ENCODE results near the gene KLHL7.

KLHL7 gene

GRCh38 chr7:23105086-23105643, 420 bp upstream of the KLHL7 start:
- no peak for TF ChIP-seq Cebpa-rat (IDR thresholded peaks at IDR 0.05)
- H3K4me1 ChIP-seq: peaks cover 19 to 29% (median 26%) of the 10 kb centered on the region in 10 experiments
- H3K4me2 ChIP-seq: peak overlapping the region; percentile 65 to 92 (median 87)
- H3K36me3 ChIP-seq: peaks cover 0 to 14% (median 5%) of the 10 kb centered on the region in 11 experiments; a peak in 11 of 22 replicates
- peak overlapping the region; percentile 80 to 94 (median 86) for H3K9ac ChIP-seq
- peak overlapping the region; percentile 77 to 95 (median 86) for H3K4me3 ChIP-seq
- peaks cover 8 to 19% (median 13%) of the 10 kb centered on the region in 11 experiments for H3K9me3 ChIP-seq (replicated peaks in 1 of 11)
- peaks cover 0 to 34% (median 13%) of the 10 kb centered on the region in 11 experiments; a peak in 9 of 22 replicates for H4K20me1 ChIP-seq
- no peaks in the 10 kb centered on the region for H3K27me3 ChIP-seq
- H3K27ac ChIP-seq: peak overlapping the region; percentile 18 to 91 (median 85); a peak in 20 of 22 replicates

GRCh38 chr7:23106057-23106822, 655 bp downstream of the KLHL7 start:
- Histone ChIP-seq H3K4me3 (peak overlapping the region; percentile 77 to 95 (median 86)), H3K27me3 (no peaks in the 10 kb centered on the region), H3K36me3 (peaks cover 0 to 14% (median 5%) of the 10 kb centered on the region in 11 experiments; a peak in 11 of 22 replicates), H3K27ac (peak overlapping the region; percentile 51 to 91 (median 85)), H3K9me3 (replicated peaks in 1 of 11) (peaks cover 8 to 19% (median 13%) of the 10 kb centered on the region in 11 experiments), H3K9ac (peak overlapping the region; percentile 80 to 94 (median 86)), H3K4me1 (peaks cover 19 to 29% (median 26%) of the 10 kb centered on the region in 10 experiments), H4K20me1 (peaks cover 0 to 40% (median 13%) of the 10 kb centered on the region in 11 experiments; a peak in 9 of 22 replicates), H3K4me2 (peak overlapping the region; percentile 82 to 95 (median 88))
- TF ChIP-seq Cebpa-rat (IDR thresholded peaks at IDR 0.05): peak in 6 of 11 experiments; percentile 19 to 72 (median 42); a peak in 4 of 22 replicates

GRCh38 chr7:23106823-23107663, 1.5 kb downstream of the KLHL7 start:
- no peak for TF ChIP-seq Cebpa-rat (IDR thresholded peaks at IDR 0.05)
- H3K9me3 ChIP-seq (replicated peaks in 1 of 11): peaks cover 5 to 12% (median 9%) of the 10 kb centered on the region in 11 experiments
- H3K4me2 ChIP-seq: peak overlapping the region; percentile 82 to 95 (median 88)
- no peaks in the 10 kb centered on the region for H3K27me3 ChIP-seq
- H4K20me1 ChIP-seq: peaks cover 0 to 45% (median 13%) of the 10 kb centered on the region in 11 experiments; a peak in 9 of 22 replicates
- peak overlapping the region; percentile 77 to 95 (median 86) for H3K4me3 ChIP-seq
- H3K4me1 ChIP-seq: peaks cover 19 to 29% (median 26%) of the 10 kb centered on the region in 10 experiments
- peaks cover 0 to 11% (median 4%) of the 10 kb centered on the region in 11 experiments; a peak in 11 of 22 replicates for H3K36me3 ChIP-seq
- peak overlapping the region in 10 of 11 experiments; percentile 71 to 91 (median 86); a peak in 20 of 22 replicates for H3K27ac ChIP-seq
- H3K9ac ChIP-seq: peak overlapping the region; percentile 80 to 94 (median 86)

GRCh38 chr7:23107781-23108180, 2.2 kb downstream of the KLHL7 start:
- Histone ChIP-seq H3K4me2 (peak overlapping the region; percentile 82 to 95 (median 88)), H3K27me3 (no peaks in the 10 kb centered on the region), H4K20me1 (peaks cover 0 to 45% (median 13%) of the 10 kb centered on the region in 11 experiments; a peak in 9 of 22 replicates), H3K27ac (0 out of 22 replicates have a peak overlapping the region, but pooled peaks of 1 of the 11 experiments have one; percentile 85), H3K36me3 (peaks cover 0 to 6% (median 0%) of the 10 kb centered on the region in 11 experiments; a peak in 5 of 22 replicates), H3K9me3 (replicated peaks in 1 of 11) (peaks cover 0 to 5% (median 1%) of the 10 kb centered on the region in 11 experiments; a peak in 10 of 22 replicates), H3K4me3 (peak overlapping the region; percentile 77 to 95 (median 86); a peak in 15 of 20 replicates), H3K4me1 (peaks cover 19 to 29% (median 26%) of the 10 kb centered on the region in 10 experiments), H3K9ac (peak overlapping the region in 10 of 11 experiments; percentile 80 to 94 (median 87); a peak in 16 of 22 replicates)
- no peak for TF ChIP-seq Cebpa-rat (IDR thresholded peaks at IDR 0.05)

GRCh38 chr7:23108995-23109394, 3.4 kb downstream of the KLHL7 start:
- TF ChIP-seq Cebpa-rat (IDR thresholded peaks at IDR 0.05): no peak
- H3K36me3 ChIP-seq: peaks cover 0 to 6% (median 0%) of the 10 kb centered on the region in 11 experiments; a peak in 2 of 22 replicates
- no peaks in the 10 kb centered on the region for H3K27me3 ChIP-seq
- peak overlapping the region in 3 of 11 experiments; percentile 24 to 86 (median 83); a peak in 6 of 22 replicates for H3K4me2 ChIP-seq
- H3K9ac ChIP-seq: no peak overlapping the region
- H4K20me1 ChIP-seq: peaks cover 0 to 51% (median 13%) of the 10 kb centered on the region in 11 experiments; a peak in 9 of 22 replicates
- no peak overlapping the region for H3K4me3 ChIP-seq
- no peaks in the 10 kb centered on the region for H3K9me3 ChIP-seq (replicated peaks in 1 of 11)
- H3K4me1 ChIP-seq: peaks cover 19 to 31% (median 26%) of the 10 kb centered on the region in 10 experiments
- H3K27ac ChIP-seq: no peak overlapping the region

- Histone ChIP-seq H3K4me2 (peak overlapping the region in 1 of 11 experiments; percentile 24; a peak in 1 of 22 replicates), H3K9ac (no peak overlapping the region), H3K27ac (no peak overlapping the region), H3K9me3 (replicated peaks in 1 of 11) (no peaks in the 10 kb centered on the region), H3K27me3 (no peaks in the 10 kb centered on the region), H3K4me3 (no peak overlapping the region), H4K20me1 (peaks cover 0 to 55% (median 13%) of the 10 kb centered on the region in 11 experiments; a peak in 9 of 22 replicates), H3K4me1 (peaks cover 19 to 31% (median 26%) of the 10 kb centered on the region in 10 experiments), H3K36me3 (peaks cover 0 to 6% (median 0%) of the 10 kb centered on the region in 11 experiments; a peak in 2 of 22 replicates)
- TF ChIP-seq Cebpa-rat (IDR thresholded peaks at IDR 0.05): no peak
These were observed 3.9 kb downstream of the KLHL7 start for GRCh38 chr7:23109470-23109869.

- H3K36me3 ChIP-seq: peaks cover under 1 to 20% (median 9%) of the 10 kb centered on the region in 11 experiments; a peak in 10 of 22 replicates
- H3K4me3 ChIP-seq: no peak overlapping the region
- no peaks in the 10 kb centered on the region for H3K9me3 ChIP-seq (replicated peaks in 1 of 11)
- H3K4me2 ChIP-seq: no peak overlapping the region
- H3K27me3 ChIP-seq: no peaks in the 10 kb centered on the region
- H3K9ac ChIP-seq: no peak overlapping the region
- no peak for TF ChIP-seq Cebpa-rat (IDR thresholded peaks at IDR 0.05)
- H4K20me1 ChIP-seq: peaks cover 0 to 60% (median 12%) of the 10 kb centered on the region in 11 experiments; a peak in 12 of 22 replicates
- 0 out of 20 replicates have a peak, but pooled peaks cover 0 to 4% (median 0%) of the 10 kb centered on the region in 10 experiments for H3K4me1 ChIP-seq
- no peak overlapping the region for H3K27ac ChIP-seq
These were observed 9.3 kb downstream of the KLHL7 start for GRCh38 chr7:23114896-23115295.

GRCh38 chr7:23115991-23116390, 10.4 kb downstream of the KLHL7 start:
- no peak overlapping the region for H3K27ac ChIP-seq
- no peaks in the 10 kb centered on the region for H3K9me3 ChIP-seq (replicated peaks in 1 of 11)
- peaks cover 0 to 54% (median 12%) of the 10 kb centered on the region in 11 experiments; a peak in 12 of 22 replicates for H4K20me1 ChIP-seq
- no peaks in the 10 kb centered on the region for H3K27me3 ChIP-seq
- TF ChIP-seq Cebpa-rat (IDR thresholded peaks at IDR 0.05): no peak
- 0 out of 20 replicates have a peak, but pooled peaks cover 0 to 4% (median 0%) of the 10 kb centered on the region in 10 experiments for H3K4me1 ChIP-seq
- peaks cover 5 to 28% (median 15%) of the 10 kb centered on the region in 11 experiments; a peak in 13 of 22 replicates for H3K36me3 ChIP-seq
- no peak overlapping the region for H3K4me2 ChIP-seq
- no peak overlapping the region for H3K4me3 ChIP-seq
- H3K9ac ChIP-seq: no peak overlapping the region
